Skeletal muscle satellite cell (primary cell): ENCODE results near the gene PRAMEF12. TPM values are rescaled to one million over a fixed set of nuclear protein-coding genes. Genes with fewer than 3 reads are reported as not detected.
"Not testable (repeated sequence)": the region's sequence is repeated elsewhere in the genome, so short reads cannot be mapped to it uniquely, and the experiment has no call there.

Experiments
- H3K27me3 ChIP-seq: 2 replicates; pipeline ENCODE4 v1.7.0; 2013; ENCODE audit warnings: low read length; ENCODE audit not compliant: control insufficient read depth, insufficient read depth
- H3K36me3 ChIP-seq: 2 replicates; pipeline ENCODE4 v1.7.0; 2013; ENCODE audit warnings: mild to moderate bottlenecking, control low read depth, low read length; ENCODE audit not compliant: insufficient read depth
- H3K4me1 ChIP-seq: 2 replicates; pipeline ENCODE4 v1.7.0; 2013; ENCODE audit warnings: low read length; ENCODE audit not compliant: control insufficient read depth, insufficient read depth
- H3K4me2 ChIP-seq: 2 replicates; pipeline ENCODE4 v1.7.0; 2013; ENCODE audit warnings: mild to moderate bottlenecking, low read length
- H3K4me3 ChIP-seq: 2 replicates; pipeline ENCODE4 v1.7.0; 2013; ENCODE audit warnings: low read length
- H3K9ac ChIP-seq: 2 replicates; pipeline ENCODE4 v1.7.0; 2013; ENCODE audit warnings: mild to moderate bottlenecking, low read depth, low read length, moderate library complexity
- H3K9me3 ChIP-seq: replicated peaks from 2 replicates; pipeline ENCODE4 v1.7.0; 2013; ENCODE audit warnings: mild to moderate bottlenecking, control low read depth, low read length
- total RNA-seq: library from RNA; depleted of rRNA; stranded (reverse); fragments of >200 nt; gene quantifications from 2 replicates; pipeline ENCODE4 v1.2.3, GENCODE V29; 2012; rRNA removed

Gene PRAMEF12
- not detected in 2 replicates for total RNA-seq

DNA sequence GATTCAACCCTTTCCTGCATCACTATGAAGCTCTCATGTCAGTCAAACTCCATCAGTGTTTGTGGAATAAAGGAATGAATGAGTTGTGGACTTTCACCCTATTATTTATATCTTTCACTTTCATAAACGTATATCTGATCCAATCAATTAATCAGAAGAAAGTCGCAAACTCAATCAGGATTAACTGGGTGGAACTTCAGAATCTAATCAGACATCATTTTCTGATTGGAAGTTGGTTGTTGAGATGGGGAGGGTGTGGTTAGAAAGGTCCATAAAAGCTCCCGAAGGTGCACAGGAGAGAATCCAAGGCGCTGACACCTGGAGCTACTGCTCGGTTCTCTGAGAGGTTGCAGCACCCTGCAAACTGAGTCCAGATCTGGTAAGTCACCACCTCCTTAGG is at the start of gene PRAMEF12:
Gene PRAMEF12, plus strand, starts transcription at position 301 of the 400 bp plus-strand sequence. CDS start 1,130 bp downstream, outside the sequence.
- no peak within 1 kb of the TSS for H3K9ac ChIP-seq
- H3K36me3 ChIP-seq, result no peaks in the 10 kb centered on the region
- no peak within 1 kb of the TSS for H3K4me3 ChIP-seq
- H3K27me3 ChIP-seq, result no peaks in the 10 kb centered on the region
- H3K9me3 ChIP-seq, result peaks cover 7% of the 10 kb centered on the region
- no peaks in the 10 kb centered on the region for H3K4me1 ChIP-seq
- no peak within 1 kb of the TSS for H3K4me2 ChIP-seq

GRCh38 chr1:12728391-12728790 is 45.1 kb upstream of the PRAMEF12 start:
- H3K9me3 ChIP-seq, result no peaks in the 10 kb centered on the region
- no peaks in the 10 kb centered on the region for H3K36me3 ChIP-seq
- no peaks in the 10 kb centered on the region for H3K27me3 ChIP-seq
- H3K4me3 ChIP-seq, result no peak overlapping the region
- no peak overlapping the region for H3K4me2 ChIP-seq
- H3K9ac ChIP-seq, result no peak overlapping the region
- no peaks in the 10 kb centered on the region for H3K4me1 ChIP-seq

DNA sequence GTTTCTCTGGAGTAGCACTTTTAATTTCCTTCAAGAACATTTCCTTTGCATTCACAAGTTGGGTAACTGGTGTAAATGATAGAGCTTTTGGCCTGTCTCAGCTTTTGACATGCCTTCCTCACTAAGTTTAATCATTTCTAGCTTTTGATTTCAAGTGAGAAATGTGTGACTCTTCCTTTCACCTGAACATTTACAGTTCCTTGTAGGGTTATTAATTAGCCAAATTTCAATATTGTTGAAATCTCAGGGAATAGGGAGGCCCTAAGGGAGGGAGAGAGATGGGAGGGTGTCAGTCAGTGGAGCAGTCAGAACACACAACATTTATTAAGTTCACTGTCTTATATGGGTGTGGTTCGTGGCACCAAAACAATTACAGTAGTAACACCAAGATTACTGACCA is 43.4 kb upstream of the PRAMEF12 start:
- no peaks in the 10 kb centered on the region for H3K9me3 ChIP-seq
- no peaks in the 10 kb centered on the region for H3K4me1 ChIP-seq
- no peak overlapping the region for H3K4me3 ChIP-seq
- H3K9ac ChIP-seq, result no peak overlapping the region
- H3K27me3 ChIP-seq, result no peaks in the 10 kb centered on the region
- H3K36me3 ChIP-seq, result no peaks in the 10 kb centered on the region
- H3K4me2 ChIP-seq, result no peak overlapping the region

DNA sequence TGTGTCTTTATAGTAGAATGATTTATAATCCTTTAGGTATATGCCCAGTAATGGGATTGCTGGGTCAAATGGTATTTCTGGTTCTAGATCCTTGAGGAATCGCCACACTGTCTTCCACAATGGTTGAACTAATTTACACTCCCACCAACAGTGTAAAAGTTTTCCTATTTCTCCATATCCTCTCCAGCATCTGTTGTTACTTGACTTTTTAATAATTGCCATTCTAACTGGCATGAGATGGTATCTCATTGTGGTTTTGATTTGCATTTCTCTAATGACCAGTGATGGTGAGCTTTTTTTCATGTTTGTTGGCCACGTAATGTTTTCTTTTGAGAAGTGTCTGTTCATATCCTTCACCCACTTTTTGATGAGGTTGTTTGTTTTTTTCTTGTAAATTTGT is 42.5 kb upstream of the PRAMEF12 start:
- not testable (repeated sequence) for H3K4me2 ChIP-seq, H3K4me3 ChIP-seq, H3K9me3 ChIP-seq, H3K4me1 ChIP-seq, H3K9ac ChIP-seq, H3K27me3 ChIP-seq, H3K36me3 ChIP-seq

- Histone ChIP-seq H3K9me3 (no peaks in the 10 kb centered on the region), H3K4me1 (no peaks in the 10 kb centered on the region), H3K27me3 (no peaks in the 10 kb centered on the region), H3K36me3 (no peaks in the 10 kb centered on the region), H3K9ac (no peak overlapping the region), H3K4me3 (no peak overlapping the region), H3K4me2 (no peak overlapping the region)
Observed at GRCh38 chr1:12734651-12735050, 38.9 kb upstream of the PRAMEF12 start.

DNA sequence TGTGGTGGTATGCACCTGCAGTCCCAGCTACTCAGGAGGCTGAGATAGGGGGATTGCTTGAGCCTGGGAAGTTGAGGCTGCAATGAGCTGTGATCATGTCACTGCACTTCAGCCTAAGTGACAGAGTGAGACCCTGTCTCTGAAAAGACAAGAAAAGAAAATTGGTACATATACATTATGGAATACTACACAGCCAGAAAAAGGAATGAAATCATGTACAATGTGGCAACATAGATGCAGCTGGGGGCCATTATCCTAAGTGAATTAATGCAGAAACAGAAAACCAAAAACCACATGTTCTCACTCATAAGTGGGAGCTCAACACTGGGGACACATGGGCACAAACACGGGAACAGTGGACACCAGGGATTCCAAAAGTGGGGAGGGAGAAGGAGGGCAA is 34.6 kb upstream of the PRAMEF12 start:
- Histone ChIP-seq H3K4me1 (no peaks in the 10 kb centered on the region), H3K4me2 (no peak overlapping the region), H3K9me3 (no peaks in the 10 kb centered on the region), H3K27me3 (no peaks in the 10 kb centered on the region), H3K36me3 (no peaks in the 10 kb centered on the region), H3K4me3 (no peak overlapping the region), H3K9ac (no peak overlapping the region)

DNA sequence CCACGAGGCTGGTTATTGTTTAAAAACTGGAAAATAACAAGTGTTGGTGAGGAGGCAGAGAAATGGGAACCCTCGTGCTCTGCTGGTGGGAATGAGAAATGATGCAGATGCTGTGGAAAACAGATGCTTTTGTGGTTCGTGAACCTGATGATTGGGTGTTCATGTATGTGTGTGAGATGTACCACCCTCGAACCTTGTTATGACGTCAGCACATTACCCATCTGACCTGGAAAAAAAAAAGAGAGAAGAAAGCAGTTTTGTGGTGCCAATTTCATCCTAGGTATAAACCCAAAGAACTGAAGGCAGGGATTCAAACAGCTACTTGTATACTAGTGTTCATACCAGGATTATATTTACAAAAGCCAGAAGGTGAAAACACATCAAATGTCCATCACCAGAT is 33.9 kb upstream of the PRAMEF12 start:
- no peak overlapping the region for H3K4me3 ChIP-seq
- no peak overlapping the region for H3K4me2 ChIP-seq
- H3K4me1 ChIP-seq, result no peaks in the 10 kb centered on the region
- H3K36me3 ChIP-seq, result no peaks in the 10 kb centered on the region
- no peak overlapping the region for H3K9ac ChIP-seq
- peaks cover 2% of the 10 kb centered on the region for H3K9me3 ChIP-seq
- H3K27me3 ChIP-seq, result no peaks in the 10 kb centered on the region

- no peaks in the 10 kb centered on the region for H3K4me1 ChIP-seq
- peaks cover 2% of the 10 kb centered on the region for H3K9me3 ChIP-seq
- H3K27me3 ChIP-seq, result no peaks in the 10 kb centered on the region
- no peaks in the 10 kb centered on the region for H3K36me3 ChIP-seq
- no peak overlapping the region for H3K4me2 ChIP-seq
- H3K9ac ChIP-seq, result no peak overlapping the region
- H3K4me3 ChIP-seq, result no peak overlapping the region
Observed at GRCh38 chr1:12741946-12742345, 31.6 kb upstream of the PRAMEF12 start.

- no peak overlapping the region for H3K4me2 ChIP-seq
- H3K9ac ChIP-seq, result no peak overlapping the region
- H3K36me3 ChIP-seq, result no peaks in the 10 kb centered on the region
- peaks cover 2% of the 10 kb centered on the region for H3K9me3 ChIP-seq
- H3K4me3 ChIP-seq, result no peak overlapping the region
- no peaks in the 10 kb centered on the region for H3K4me1 ChIP-seq
- H3K27me3 ChIP-seq, result no peaks in the 10 kb centered on the region
Observed at GRCh38 chr1:12745126-12745991, 28.2 kb upstream of the PRAMEF12 start.

GRCh38 chr1:12745992-12746323 is 27.6 kb upstream of the PRAMEF12 start, which contains the start of gene CFAP107:
TSS of gene CFAP107 (plus strand) at chr1:12746200. CDS start at chr1:12746431, 231 bp downstream.
- H3K36me3 ChIP-seq, result no peaks in the 10 kb centered on the region
- no peaks in the 10 kb centered on the region for H3K27me3 ChIP-seq
- peaks cover 2% of the 10 kb centered on the region for H3K9me3 ChIP-seq

GRCh38 chr1:12748778-12749355 is 24.7 kb upstream of the PRAMEF12 start:
- Histone ChIP-seq H3K4me2 (no peak overlapping the region), H3K4me1 (no peaks in the 10 kb centered on the region), H3K36me3 (no peaks in the 10 kb centered on the region), H3K4me3 (no peak overlapping the region), H3K27me3 (no peaks in the 10 kb centered on the region), H3K9ac (no peak overlapping the region), H3K9me3 (peaks cover 2% of the 10 kb centered on the region)

More at GRCh38 chr1:12745992-12746323, 27.6 kb upstream of the PRAMEF12 start, which contains the start of gene CFAP107:
- Histone ChIP-seq H3K9ac (no peak within 1 kb of the TSS), H3K4me1 (no peaks in the 10 kb centered on the region), H3K4me2 (no peak within 1 kb of the TSS), H3K4me3 (no peak within 1 kb of the TSS)

- no peaks in the 10 kb centered on the region for H3K36me3 ChIP-seq
- no peak overlapping the region for H3K4me3 ChIP-seq
- H3K27me3 ChIP-seq, result no peaks in the 10 kb centered on the region
- H3K9me3 ChIP-seq, result no peaks in the 10 kb centered on the region
- H3K4me1 ChIP-seq, result no peaks in the 10 kb centered on the region
- no peak overlapping the region for H3K9ac ChIP-seq
- H3K4me2 ChIP-seq, result no peak overlapping the region
Observed at GRCh38 chr1:12754738-12755137, 18.8 kb upstream of the PRAMEF12 start.
